IPS-18a (cell line): Measurements from ENCODE around the gene VPS13D.

Experiments
- H3K27ac ChIP-seq: one replicate; pipeline ENCODE4 v1.5.1; 2013; ENCODE audit warnings: low read length
- H3K27me3 ChIP-seq: one replicate; pipeline ENCODE4 v1.6.1; 2013; ENCODE audit warnings: mild to moderate bottlenecking, low read length; ENCODE audit not compliant: control insufficient read depth, insufficient read depth
- H3K36me3 ChIP-seq: one replicate; pipeline ENCODE4 v1.6.1; 2013; ENCODE audit warnings: low read depth, low read length; ENCODE audit not compliant: control insufficient read depth
- H3K4me1 ChIP-seq: one replicate; pipeline ENCODE4 v1.6.1; 2013; ENCODE audit warnings: low read depth, low read length; ENCODE audit not compliant: control insufficient read depth
- H3K4me3 ChIP-seq: one replicate; pipeline ENCODE4 v1.5.1; 2013; ENCODE audit warnings: low read length
- H3K9ac ChIP-seq: one replicate; pipeline ENCODE4 v1.6.1; 2013; ENCODE audit warnings: mild to moderate bottlenecking, low read length, moderate library complexity
- H3K9me3 ChIP-seq: one replicate; pipeline ENCODE4 v1.6.1; 2013; ENCODE audit warnings: low read depth, low read length; ENCODE audit not compliant: control insufficient read depth

VPS13D gene

DNA sequence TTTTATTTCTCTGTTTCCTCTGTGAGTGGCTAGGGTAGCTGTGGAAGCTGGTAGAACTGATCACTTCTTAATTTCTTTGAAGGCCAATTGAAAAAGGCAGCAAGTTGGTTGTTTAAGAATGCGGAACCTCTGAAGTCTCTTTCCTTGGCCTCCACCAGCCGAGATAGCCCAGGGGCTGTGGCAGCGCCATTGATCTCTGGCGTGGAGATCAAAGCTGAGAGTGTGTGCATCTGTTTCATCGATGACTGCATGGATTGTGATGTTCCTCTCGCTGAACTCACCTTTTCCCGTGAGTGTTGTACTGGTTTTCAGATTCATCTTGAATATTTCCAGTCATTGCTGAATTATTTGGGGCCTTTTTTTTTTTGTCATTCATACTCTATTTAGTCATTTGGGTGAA is 97.7 kb downstream of the VPS13D start:
- no peak overlapping the region for H3K27ac ChIP-seq
- H3K27me3 ChIP-seq: no peaks in the 10 kb centered on the region
- H3K9ac ChIP-seq: no peak overlapping the region
- peaks cover 13% of the 10 kb centered on the region for H3K36me3 ChIP-seq
- no peak overlapping the region for H3K4me3 ChIP-seq
- no peaks in the 10 kb centered on the region for H3K4me1 ChIP-seq
- H3K9me3 ChIP-seq: no peaks in the 10 kb centered on the region

DNA sequence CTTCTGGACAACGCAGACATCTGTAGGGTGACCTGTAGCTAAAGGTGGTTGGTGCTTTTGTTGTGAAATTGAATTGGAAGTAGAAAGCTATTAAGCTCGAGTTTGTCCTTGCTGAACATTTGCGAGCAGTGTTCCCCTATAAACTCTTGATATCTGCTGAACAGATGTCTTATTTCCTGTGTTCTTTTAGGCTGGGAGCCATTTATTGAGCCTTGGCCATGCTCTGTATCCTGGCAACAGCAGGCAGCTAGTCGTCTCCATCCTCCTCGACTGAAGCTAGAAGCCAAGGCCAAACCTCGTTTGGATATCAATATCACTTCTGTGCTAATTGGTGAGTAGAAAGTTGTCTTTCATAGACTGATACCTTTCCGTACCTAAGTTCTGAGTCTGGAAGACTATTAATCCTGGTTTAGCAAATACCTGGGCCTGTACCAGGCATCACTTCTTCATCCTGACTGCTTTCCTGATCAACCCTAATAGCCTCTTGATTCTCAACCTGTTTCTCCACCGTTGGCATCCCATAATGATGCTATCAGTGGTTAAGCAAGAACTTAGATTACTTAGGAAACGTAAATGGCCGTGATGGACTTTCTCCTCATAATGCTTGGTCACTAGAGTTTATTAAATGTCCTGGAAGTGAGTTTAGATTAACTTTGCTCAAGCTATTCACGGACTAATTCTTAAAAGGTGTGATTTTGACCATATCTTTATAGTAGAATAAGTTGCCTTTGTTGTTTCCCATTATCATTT is 103.4 kb downstream of the VPS13D start:
- no peaks in the 10 kb centered on the region for H3K27me3 ChIP-seq
- no peak overlapping the region for H3K4me3 ChIP-seq
- H3K36me3 ChIP-seq: peaks cover 30% of the 10 kb centered on the region
- no peaks in the 10 kb centered on the region for H3K4me1 ChIP-seq
- H3K9ac ChIP-seq: no peak overlapping the region
- H3K9me3 ChIP-seq: no peaks in the 10 kb centered on the region
- H3K27ac ChIP-seq: no peak overlapping the region

DNA sequence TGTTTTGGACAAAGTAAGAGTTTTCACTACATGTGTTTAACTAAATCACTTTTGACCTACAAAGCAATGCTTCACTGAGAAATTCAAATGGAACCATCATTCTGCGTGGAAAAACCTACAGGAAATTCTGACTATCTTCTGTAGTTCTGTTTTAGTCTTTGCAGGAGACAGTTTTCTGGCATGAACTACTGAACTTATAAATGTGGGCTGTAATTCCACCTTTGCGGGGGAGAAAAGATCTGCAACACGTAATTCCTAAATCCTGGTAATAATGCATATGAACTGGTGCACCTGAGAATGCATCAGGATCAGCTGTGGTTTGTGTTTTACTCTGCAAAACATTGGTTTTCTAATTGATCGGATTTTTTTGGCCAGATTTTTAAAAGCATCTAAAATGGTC is 106.0 kb downstream of the VPS13D start:
- Histone ChIP-seq H3K4me1 (peaks cover 11% of the 10 kb centered on the region), H3K9ac (no peak overlapping the region), H3K9me3 (no peaks in the 10 kb centered on the region), H3K27me3 (no peaks in the 10 kb centered on the region), H3K4me3 (no peak overlapping the region), H3K27ac (no peak overlapping the region), H3K36me3 (peaks cover 30% of the 10 kb centered on the region)

DNA sequence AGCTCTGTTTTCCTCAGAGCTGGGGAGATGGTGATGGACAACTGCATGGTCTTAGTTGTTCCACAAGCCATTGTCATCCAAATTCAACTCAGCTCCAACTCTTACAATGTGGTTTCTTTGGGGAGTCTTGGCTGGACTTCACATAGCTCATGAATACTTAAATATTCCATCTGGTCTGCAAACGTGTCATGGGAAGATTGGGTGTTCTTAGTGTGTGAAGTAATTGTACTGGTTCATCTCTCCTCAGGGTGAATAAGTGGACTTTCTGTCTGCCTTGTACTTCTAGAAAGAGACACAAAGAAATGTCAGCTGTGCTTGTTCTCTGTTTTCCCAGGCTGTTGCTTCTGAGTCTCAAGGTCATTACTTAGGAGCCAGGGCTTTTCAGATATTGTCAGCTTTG is 106.6 kb downstream of the VPS13D start:
- Histone ChIP-seq H3K9ac (no peak overlapping the region), H3K4me3 (no peak overlapping the region), H3K36me3 (peaks cover 25% of the 10 kb centered on the region), H3K27ac (no peak overlapping the region), H3K9me3 (no peaks in the 10 kb centered on the region), H3K27me3 (no peaks in the 10 kb centered on the region), H3K4me1 (peaks cover 11% of the 10 kb centered on the region)

DNA sequence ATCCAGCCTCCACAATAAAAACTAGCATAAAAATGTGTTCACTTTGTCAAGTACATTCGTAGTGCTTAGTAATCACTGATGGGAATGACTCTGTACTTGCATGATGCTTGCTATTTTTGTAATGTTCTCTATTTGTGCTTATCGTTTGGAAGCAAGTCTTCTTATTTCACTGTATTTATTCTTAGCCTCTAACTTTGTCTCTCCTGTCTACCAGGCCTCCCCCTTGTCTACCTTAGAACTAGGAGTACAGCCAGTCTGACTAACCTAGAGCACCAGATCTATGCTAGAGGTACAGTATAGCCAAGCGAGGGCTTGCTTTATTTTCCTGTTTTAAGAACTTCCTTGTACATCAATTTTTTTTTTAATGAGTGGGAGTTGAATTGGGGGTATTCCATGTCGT is 108.2 kb downstream of the VPS13D start:
- Histone ChIP-seq H3K9me3 (no peaks in the 10 kb centered on the region), H3K4me1 (peaks cover 11% of the 10 kb centered on the region), H3K27ac (no peak overlapping the region)

DNA sequence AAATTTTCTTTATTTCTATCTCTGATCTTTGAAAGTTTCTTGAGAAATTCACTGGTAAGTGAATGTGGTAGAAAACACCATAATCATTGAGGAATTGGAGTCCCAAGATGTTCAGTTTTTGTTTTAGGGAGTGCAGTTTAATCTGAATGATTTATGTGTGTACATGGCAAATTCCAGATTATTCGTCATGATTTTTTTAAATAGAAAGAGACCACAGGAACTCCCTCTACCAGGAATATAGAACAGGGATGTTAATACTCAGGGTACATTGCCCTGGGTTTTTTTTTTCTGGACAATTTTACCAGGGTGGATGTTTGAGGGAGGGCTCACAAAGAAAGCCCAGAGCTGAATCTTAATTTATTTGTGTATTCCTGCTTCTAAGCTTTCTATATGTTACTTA is 109.0 kb downstream of the VPS13D start:
- Histone ChIP-seq H3K4me3 (no peak overlapping the region), H3K9ac (no peak overlapping the region), H3K27me3 (no peaks in the 10 kb centered on the region), H3K4me1 (peaks cover 11% of the 10 kb centered on the region), H3K36me3 (peaks cover 15% of the 10 kb centered on the region), H3K27ac (no peak overlapping the region), H3K9me3 (no peaks in the 10 kb centered on the region)

More for the DNA sequence above, 108.2 kb downstream of the VPS13D start:
- Histone ChIP-seq H3K36me3 (peaks cover 20% of the 10 kb centered on the region), H3K9ac (no peak overlapping the region), H3K27me3 (no peaks in the 10 kb centered on the region), H3K4me3 (no peak overlapping the region)

DNA sequence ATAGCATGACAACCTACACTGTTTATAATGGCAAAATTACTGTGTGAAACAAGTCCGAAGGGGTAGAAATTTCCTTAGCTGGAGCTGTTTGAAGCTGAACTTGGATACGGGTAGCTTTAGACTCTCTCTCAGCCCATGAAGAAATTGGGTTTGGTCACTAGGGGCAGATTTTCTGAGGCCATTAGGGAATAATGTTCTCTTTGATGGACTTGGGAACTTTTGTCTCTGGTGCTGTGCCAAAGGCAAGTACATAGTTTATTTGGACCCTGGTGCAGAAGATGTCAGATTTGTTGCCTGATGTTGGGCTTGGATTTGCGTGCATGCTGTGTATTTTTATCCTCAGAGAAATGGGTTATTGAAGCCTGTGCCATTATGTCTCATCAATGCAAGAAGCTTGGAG is 109.6 kb downstream of the VPS13D start:
- no peak overlapping the region for H3K27ac ChIP-seq
- H3K27me3 ChIP-seq: no peaks in the 10 kb centered on the region
- peaks cover 11% of the 10 kb centered on the region for H3K36me3 ChIP-seq
- no peak overlapping the region for H3K4me3 ChIP-seq
- H3K9me3 ChIP-seq: no peaks in the 10 kb centered on the region
- peaks cover 11% of the 10 kb centered on the region for H3K4me1 ChIP-seq
- H3K9ac ChIP-seq: no peak overlapping the region

DNA sequence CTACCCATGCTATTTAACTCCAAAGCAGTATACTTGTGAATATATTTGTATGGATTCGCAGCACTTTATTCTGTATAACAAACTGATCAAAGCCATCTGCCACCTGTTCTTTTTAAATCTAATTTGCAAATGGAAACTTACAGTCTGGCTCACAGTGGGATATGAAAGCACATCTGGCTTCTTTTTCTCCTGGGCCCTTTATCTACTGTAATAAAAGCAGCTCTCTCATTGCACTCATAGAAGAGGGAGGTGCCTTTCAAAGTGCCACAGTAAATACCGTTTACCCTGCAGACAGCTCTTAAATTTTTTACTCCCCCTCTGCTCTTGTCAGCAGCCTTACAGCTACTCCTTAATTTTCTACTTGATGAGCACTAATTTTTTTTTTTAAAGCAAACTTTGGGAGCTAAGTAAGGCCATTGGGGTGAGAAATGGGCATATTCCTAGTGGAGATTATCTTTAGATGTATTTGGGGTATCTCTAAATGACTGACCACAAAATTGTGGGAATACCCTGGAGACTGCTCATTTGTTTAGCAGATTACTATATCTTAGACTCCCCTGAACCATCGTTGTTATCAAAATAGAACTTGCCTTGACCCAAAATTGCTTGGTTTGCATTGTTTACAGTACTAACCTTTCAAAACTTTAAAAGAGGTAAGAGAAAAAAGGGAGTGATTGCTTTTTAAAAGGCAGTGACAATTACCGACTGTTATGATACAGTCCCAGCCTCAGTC is 110.1 kb downstream of the VPS13D start:
- Histone ChIP-seq H3K9ac (no peak overlapping the region), H3K36me3 (peaks cover 11% of the 10 kb centered on the region), H3K27me3 (no peaks in the 10 kb centered on the region), H3K9me3 (no peaks in the 10 kb centered on the region), H3K4me1 (peaks cover 11% of the 10 kb centered on the region), H3K27ac (no peak overlapping the region), H3K4me3 (no peak overlapping the region)

DNA sequence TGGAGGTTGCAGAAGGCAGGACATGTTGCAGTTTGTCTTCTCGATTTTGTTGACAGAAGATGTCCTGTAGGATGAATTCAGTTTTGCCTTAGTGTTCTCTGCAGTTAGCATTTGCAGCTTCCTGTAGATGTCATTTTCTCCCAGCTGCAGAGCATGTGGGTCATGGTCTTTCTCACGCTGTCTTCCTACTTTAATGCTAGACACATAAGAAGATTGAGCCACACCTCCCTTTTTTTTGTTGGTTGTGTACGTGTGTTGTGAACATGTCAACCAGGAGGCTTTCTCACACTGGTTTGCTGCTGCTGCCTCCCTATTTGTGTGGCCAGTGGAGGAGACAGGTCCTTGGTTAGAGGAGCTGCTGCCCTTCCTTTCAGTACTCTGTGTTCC is 110.7 kb downstream of the VPS13D start:
- Histone ChIP-seq H3K9me3 (no peaks in the 10 kb centered on the region), H3K4me1 (peaks cover 11% of the 10 kb centered on the region), H3K27me3 (no peaks in the 10 kb centered on the region), H3K4me3 (no peak overlapping the region), H3K27ac (no peak overlapping the region), H3K36me3 (peaks cover 15% of the 10 kb centered on the region), H3K9ac (no peak overlapping the region)

DNA sequence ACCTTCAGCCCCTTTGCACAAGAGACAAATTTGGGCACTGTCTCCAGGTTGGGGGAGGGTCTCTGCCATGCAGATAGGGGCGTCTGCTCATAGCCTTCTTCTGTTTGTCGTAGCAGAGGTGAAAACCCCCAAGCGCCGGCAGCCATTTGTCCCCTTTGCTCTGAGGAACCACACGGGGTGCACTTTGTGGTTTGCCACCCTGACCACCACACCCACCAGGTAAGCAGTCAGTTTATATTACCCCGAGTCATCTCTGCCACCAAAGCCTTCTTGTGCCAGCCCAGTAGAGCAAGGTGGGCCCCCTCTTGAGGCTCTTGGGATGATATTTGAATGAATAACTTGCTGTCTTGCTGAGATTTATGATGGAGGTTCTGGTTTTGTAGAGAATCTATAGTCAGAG is 111.8 kb downstream of the VPS13D start:
- Histone ChIP-seq H3K27me3 (no peaks in the 10 kb centered on the region), H3K27ac (no peak overlapping the region), H3K36me3 (peaks cover 20% of the 10 kb centered on the region), H3K9me3 (no peaks in the 10 kb centered on the region), H3K4me3 (no peak overlapping the region), H3K9ac (no peak overlapping the region), H3K4me1 (peaks cover 11% of the 10 kb centered on the region)

DNA sequence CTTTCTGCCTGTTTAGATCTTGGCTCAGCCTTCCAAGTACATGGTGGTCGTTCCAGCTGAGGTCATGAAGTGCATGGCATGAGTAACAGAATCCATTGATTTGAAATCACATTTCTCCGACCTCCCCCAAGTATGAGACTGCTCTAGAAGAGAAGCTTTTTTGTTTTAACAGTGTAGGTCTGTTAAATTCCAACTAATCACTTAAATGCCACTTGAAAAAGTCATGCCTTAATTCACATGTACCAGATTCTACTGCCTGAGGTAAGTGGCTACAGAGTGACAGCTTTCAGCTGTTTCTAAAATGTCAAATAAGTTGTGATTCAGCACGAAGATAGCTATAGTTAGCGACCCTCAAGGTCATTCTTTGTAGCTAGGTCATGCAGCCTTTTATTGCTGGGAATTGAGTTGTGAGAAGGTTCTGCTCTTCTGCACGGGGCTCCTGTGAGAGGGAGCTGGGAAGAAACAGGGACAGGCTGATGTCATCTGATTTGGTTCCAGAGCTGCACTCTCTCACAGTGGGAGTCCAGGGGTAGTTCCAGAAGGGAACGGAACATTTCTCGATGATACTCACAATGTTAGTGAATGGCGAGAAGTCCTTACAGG is 112.7 kb downstream of the VPS13D start:
- Histone ChIP-seq H3K4me1 (peaks cover 11% of the 10 kb centered on the region), H3K27me3 (no peaks in the 10 kb centered on the region), H3K4me3 (no peak overlapping the region), H3K9me3 (no peaks in the 10 kb centered on the region), H3K36me3 (peaks cover 23% of the 10 kb centered on the region), H3K27ac (no peak overlapping the region), H3K9ac (no peak overlapping the region)
